ENCODE results near the gene CUTC. TPM values are rescaled to one million over a fixed set of nuclear protein-coding genes. Genes with fewer than 3 reads are reported as not detected.

The CUTC gene
- total RNA-seq, 4 donors from 2014 or later = 39.2 to 71.8 (median 59.0) TPM

DNA sequence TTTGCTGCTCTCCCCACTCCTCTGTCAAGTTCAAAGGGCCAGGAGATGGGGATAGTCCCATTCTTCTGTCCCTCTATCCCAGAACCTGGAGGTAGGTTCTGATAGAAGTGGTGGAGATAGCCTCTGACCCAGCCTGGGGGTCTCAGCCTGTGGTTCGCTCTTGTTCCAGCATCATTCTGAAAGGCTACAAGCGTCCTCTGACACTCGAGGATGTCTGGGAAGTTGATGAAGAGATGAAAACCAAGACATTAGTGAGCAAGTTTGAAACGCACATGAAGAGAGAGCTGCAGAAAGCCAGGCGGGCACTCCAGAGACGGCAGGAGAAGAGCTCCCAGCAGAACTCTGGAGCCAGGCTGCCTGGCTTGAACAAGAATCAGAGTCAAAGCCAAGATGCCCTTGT lies 64.9 kb downstream of the CUTC start:
- no peak for TF ChIP-seq CTCF (IDR thresholded peaks at IDR 0.05; ENCODE audit: low read depth)

DNA sequence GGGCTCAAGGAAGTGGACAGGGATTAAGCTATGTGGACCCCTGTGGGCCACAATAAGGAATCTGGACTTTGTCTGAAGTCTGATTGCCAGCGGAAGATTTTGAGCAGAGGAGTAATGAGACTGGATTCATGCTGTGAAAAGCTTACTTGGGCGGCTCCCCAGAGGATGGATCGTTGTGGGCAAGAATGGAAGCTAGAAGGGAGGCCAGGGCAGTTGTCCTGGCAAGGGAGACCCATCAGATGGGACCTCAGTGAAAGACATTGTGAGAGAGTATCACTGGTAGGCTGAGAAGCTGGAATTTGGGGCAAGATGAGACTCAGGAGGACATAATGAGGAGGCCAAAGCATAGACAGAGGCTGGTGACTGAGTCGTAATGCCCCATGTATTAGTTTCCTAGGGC lies 66.0 kb downstream of the CUTC start:
- TF ChIP-seq CTCF (IDR thresholded peaks at IDR 0.05; ENCODE audit: low read depth) = no peak

- no peak for TF ChIP-seq CTCF (IDR thresholded peaks at IDR 0.05; ENCODE audit: low read depth)
Measured at GRCh38 chr10:99798920-99799319, 66.9 kb downstream of the CUTC start.

DNA sequence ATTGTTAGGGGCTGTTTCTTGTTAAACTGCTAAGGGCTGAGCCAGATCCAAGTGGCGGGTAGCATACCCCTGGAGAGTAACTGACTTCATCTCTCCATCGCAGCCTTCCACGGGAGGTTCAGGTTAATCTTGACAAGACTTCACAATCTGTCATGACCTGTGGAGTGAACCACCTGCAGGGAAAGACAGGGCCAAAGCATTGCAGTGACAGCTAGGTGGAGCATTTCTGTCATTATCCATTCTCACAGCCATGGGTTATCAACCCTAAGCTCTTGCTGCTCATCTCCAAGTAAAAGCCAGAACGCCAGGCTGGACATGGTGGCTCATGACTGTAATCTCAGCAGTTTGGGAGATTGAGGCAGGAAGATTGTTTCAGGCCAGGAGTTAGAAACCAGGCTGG lies 67.6 kb downstream of the CUTC start:
- TF ChIP-seq CTCF (IDR thresholded peaks at IDR 0.05; ENCODE audit: low read depth) = no peak

- TF ChIP-seq CTCF (IDR thresholded peaks at IDR 0.05; ENCODE audit: low read depth) = no peak
Measured at GRCh38 chr10:99804471-99804870, 72.4 kb downstream of the CUTC start.

- TF ChIP-seq CTCF (IDR thresholded peaks at IDR 0.05; ENCODE audit: low read depth) = no peak
Measured at GRCh38 chr10:99805190-99805589, 73.2 kb downstream of the CUTC start.

Other genes starting within 250 kb of the CUTC start
- gene NKX2-3, start 199.3 kb upstream of the CUTC start, total RNA-seq = not detected
- 10 to 100 TPM; 29.5 to 42.8 (median 32.2) TPM for gene SLC25A28, start 111.8 kb upstream of the CUTC start, total RNA-seq
- gene ENTPD7, start 72.7 kb upstream of the CUTC start, total RNA-seq = 1 to 10 TPM; 1.5 to 5.5 (median 2.8) TPM
- gene COX15, start 107 bp upstream of the CUTC start, total RNA-seq = 10 to 100 TPM; 26.9 to 34.1 (median 31.9) TPM
- gene ABCC2, start 50.4 kb downstream of the CUTC start, total RNA-seq = 1 to 10 TPM; 1.3 to 4.2 (median 2.2) TPM